ENCODE data around the gene SHC2.
"Not testable (repeated sequence)": the region's sequence is repeated elsewhere in the genome, so short reads cannot be mapped to it uniquely, and the experiment has no call there.

Gene SHC2

DNA sequence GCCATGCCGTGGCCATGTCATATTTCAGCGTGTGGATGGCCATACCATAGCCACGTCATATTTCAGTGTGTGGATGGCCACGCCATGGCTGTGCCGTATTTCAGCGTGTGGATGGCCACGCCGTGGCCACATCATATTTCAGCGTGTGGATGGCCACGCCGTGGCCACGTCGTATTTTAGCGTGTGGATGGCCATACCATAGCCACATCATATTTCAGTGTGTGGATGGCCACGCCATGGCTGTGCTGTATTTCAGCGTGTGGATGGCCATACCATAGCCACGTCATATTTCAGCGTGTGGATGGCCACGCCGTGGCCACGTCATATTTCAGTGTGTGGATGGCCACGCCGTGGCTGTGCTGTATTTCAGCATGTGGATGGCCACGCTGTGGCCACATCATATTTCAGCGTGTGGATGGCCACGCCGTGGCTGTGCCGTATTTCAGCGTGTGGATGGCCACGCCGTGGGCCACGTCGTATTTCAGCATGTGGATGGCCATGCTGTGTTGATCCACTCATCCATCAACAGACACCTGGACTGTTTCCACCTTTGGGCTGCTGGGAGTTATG lies 9.8 kb downstream of the SHC2 start:
- DNase-seq = not testable (repeated sequence)

DNA sequence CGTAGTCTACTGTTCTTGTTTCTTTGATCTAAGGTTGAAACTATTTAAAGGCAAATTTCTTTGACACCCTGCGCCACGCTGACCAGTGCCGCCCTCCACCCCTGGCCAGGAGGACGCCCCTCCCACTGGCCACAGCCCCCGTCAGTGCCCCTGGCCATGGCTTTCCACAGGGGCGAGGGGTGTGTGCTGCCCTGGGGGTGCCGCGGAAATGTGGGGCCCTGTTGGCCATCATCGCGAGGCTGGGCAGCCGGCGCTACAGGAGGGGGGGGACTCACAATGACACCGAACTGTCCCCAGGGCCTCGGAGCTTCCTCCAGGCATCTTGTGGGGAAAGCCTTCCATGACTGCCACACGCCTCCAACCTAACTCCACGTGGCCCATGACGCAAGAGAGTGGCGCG lies 10.9 kb downstream of the SHC2 start:
- no peak for DNase-seq

DNA sequence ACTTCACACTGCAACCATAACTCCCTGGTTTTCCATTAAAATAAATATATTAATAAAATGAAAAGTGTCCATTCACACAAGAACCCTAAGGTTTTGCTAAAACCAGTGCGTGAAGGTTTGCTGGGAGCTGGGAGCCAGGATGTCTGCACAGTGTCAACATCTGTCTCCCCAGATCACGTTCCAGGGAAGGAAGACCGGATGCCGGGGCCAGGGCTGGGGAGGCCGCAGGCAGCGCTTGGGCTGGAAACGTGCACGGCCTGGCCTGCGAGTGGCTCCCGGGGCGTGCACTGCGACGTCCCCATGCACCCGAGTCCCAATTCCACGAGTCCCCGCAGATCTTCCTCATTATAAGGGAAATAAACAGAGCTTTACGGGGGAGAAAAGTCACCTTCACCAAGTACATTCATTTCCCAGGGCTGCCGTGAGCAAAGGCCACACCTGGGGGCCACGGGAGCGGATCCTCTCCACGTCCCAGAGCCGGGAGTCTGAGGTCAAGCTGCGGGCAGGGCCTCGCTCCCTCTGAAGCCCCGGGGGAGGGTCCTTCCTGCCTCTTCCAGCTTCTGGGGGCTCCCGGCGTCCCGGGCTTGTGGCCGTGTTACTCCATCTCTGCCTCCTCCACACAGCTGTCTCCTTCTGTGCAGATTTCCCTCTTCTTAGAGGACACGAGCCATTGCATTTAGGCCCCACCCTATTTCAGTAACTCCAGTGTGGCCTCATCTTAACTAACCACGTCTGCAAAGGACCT lies 12.8 kb downstream of the SHC2 start:
- no peak for DNase-seq

DNA sequence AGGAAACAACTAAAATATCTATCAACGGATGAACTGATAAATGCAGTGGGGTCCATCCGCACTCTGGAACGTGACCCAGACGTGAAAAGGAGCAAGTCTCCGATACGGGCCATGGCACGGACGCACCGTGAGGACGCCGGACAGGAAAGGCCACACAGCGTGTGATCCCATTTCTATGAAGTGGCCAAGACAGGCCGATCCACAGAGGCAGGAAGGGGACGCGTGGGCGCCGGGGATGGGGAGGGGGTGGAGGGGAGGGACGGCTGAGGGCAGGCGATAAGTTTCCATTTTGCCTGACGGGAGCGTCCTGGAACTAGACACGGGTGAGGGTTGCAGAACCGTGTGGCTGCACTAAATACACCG lies 13.8 kb downstream of the SHC2 start:
- DNase-seq = no peak

DNA sequence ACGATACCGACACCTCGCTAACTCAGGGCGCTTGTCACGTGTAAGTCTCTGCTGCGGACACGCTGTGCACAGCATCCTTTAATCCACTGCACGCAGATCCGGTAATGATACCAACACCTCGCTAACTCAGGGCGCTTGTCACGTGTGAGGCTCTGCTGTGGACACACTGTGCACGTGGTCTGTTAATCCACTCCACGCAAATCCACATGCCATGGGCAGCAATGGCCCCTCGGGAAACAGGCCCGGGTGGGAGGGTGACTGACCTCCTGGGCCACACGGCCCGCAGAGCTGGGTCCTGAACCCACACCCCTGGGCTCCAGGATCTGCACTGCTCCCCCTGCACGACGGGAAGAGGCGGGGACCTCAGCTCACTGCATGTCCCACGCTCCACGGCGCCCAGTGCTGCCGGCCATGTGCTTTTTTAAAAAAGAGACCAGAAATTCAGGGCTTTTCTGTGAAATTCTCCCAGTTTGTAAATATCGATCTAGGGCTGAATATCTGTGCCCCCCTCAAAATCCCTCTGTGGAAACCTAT lies 16.1 kb downstream of the SHC2 start:
- DNase-seq = no peak

DNA sequence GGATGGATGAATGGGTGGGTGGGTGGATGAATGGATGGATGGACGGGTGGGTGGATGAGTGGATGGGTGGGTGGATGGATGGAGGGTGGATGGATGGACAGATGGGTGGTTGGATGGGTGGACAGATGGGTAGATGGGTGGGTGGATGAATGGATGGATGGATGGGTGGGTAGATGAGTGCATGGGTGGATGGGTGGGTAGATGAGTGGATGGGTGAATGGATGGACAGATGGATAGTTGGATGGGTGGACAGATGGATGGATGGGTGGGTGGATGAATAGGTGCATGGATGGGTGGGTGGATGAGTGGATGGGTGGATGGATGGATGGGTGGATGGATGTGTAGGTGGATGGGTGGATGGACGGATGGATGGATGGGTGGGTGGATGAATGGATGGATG lies 17.8 kb downstream of the SHC2 start:
- no peak for DNase-seq

DNA sequence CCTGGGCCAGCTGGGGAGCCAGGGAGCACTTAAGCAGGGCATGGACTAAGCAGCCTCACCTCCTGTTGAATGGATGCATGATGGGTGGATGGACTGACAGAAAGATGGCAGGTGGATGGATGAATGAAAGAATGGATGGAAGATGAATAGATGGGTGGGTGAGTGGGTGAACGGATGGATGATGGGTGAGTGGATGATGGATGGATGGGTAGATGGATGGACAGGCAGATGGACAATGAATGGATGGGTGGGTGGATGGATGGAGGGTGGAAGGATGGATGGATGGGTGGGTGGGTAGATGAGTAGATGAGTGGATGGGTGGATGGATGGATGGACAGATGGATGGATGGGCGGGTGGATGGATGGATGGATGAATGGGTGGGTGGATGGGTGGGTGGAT lies 18.7 kb downstream of the SHC2 start:
- DNase-seq = no peak

DNA sequence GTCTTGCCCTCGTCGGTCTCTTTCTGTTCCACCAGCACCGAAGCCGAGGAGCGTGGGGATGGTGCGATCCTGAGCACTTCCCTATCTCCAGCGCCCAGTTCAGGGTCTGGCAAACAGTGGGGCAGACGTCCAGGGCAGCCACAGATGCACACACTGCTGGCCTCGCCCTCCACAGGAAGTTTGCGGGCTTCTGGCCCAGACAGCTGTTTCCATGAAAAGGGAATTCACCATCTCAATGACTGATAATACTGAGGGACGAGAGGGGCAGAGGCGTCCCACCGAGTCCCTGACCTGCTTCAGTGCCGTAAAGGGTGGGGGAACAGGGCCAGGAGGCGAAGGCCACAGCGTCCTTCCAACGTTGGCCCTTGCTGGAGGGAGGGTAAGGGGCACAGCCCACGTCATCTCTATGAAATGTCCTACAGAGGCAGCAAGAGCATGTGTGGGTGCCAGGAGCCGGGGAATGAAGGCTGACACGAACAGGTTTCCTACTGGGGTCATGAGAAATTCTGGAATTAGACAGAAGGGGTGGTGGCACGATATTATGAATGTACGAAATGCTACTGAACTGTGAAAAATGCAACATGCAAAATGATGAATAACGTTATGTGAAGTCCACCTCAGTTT lies 19.5 kb downstream of the SHC2 start:
- DNase-seq = peak in 2 of 58 donors; percentile 6 to 8

DNA sequence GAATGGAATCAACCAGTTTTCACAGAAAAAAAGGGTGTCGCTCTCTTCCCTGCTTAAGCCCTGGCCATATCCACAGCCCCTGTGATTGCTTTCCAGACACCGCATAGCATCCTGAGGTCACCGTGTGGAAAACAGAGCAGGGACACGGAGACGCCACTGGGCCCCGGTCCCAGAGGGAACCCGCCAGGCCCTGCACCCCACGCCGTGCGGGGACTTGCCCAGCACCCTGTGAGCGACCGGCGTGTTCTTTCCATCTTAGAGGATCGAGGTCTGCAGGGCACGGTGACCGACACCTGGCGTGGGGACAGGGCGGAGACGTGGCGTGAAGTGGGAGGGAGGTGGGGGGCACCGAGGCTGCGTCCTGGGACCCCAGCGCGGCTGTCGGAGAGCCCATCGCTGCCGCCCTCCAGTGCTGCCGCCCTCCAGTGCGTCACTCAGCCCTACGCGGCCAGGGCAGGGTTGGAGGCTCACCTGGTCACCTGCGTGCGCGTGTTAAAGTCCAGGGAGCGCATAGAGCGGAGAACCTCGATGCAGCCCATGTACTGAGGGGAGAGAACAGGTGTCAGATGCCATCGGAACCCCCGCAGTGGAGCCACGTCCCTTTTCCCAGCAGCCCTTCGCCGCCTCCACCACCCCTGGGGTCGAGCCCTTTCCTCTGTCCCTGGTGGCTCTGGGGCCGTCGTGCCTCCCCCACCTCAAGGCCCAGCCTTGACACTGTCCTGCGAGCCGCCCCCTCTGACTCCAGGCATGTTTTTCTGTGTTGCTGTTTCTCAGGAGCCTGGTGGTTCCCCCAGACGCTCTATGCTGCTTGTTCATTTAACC lies 20.2 kb downstream of the SHC2 start:
- no peak for DNase-seq

DNA sequence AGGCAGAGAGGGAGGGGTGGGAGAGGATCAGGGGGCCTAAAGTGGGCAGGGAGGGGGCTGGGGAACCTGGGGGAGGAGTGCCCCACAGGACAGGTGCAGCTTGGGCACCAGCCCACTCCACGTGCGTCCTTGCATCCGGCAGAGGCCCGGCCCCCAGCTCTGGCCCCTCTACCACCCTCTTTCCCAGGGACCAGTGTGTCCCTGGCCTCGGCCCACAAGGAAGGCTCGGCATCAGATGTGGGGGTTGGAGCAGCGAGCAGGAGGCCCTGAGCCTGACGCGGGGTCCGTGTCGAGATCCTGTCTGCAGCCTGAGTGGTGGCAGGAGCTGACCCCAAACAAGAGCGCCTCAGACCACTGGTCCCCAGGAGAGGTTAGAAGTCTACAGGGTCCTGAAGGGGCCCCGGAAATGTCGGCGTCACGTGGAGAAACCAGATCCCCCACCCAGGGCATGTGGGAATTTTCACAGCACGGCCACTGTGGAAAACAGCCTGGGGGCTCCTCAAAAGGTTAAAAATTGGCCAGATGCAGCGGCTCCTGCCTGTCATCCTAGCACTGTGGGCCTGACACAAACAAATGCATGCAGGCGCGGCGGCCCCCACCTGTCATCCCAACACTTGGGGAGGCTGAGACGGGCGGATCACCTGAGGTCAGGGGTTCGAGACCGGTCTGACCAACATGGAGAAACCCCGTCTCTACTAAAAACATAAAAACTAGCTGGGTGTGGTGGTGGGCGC lies 21.5 kb downstream of the SHC2 start:
- DNase-seq = no peak

DNA sequence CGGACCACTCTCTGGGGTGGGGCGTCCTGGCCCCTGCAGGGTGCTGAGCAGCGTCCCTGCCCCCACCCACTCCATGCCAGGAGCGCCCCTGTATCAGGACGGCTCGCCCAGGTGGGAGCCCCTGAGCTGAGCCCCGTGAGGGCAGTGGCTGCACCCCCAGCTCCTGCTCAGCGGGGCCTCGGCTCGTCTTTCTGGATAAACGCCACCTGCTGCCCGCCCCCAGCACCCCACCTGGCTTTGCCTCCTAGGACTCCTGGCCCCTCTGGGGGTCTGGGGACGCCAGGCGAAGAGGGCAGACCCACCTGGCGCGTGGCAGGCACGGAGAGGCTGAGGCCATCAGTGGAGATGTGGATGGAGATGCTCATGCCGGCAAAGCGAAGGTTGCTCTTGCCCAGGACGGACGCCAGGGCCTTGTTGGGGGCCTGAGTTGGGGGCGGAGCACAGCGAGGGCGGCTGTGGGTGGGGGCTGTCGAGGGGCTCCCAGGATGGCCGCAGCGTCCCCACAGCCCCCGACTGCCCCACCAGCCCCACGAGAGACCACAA lies 22.3 kb downstream of the SHC2 start:
- DNase-seq = no peak

DNA sequence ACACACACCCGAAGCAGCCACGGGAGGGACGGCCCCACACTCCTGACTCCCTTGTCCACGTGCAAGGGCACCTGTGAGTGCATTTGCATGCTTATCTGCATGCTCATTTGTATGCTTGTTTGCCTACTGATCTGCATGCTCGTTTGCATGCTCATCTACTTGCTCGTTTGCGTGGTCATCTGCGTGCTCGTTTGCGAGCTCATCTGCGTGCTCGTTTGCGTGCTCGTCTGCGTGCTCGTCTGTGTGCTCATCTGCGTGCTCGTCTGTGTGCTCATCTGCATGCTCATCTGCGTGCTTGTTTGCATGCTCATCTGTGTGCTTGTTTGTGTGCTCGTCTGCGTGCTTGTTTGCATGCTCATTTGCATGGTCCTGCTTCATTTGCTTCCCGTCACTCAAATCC lies 23.8 kb downstream of the SHC2 start:
- DNase-seq = peak in 5 of 58 donors; percentile 2 to 35 (median 19)

DNA sequence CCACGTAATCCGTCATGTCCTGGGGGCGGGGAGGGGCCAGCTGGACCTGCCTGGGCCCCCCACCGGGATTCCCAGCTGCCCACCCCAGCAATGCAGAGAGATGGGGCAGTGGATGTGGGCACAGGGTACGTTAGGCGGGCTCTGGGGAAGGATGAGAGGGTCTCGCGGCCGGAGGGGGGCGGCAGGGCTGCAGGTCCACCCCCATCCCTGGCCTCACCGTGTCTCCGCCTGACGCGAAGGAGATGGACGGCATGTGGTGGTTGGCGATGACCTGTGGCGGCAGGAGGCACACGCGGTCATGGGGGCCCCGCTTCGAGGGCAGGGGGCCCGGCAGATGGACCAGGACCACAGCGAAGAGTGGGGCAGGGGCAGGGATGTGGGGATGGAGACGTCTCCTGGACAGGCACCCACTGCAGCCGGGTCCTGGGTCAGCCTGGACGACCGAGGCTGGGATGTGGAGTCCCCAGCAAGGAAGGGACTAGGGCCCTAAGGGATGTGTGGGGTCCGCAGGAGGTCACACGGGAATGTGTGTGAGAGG lies 24.4 kb downstream of the SHC2 start:
- DNase-seq = no peak

DNA sequence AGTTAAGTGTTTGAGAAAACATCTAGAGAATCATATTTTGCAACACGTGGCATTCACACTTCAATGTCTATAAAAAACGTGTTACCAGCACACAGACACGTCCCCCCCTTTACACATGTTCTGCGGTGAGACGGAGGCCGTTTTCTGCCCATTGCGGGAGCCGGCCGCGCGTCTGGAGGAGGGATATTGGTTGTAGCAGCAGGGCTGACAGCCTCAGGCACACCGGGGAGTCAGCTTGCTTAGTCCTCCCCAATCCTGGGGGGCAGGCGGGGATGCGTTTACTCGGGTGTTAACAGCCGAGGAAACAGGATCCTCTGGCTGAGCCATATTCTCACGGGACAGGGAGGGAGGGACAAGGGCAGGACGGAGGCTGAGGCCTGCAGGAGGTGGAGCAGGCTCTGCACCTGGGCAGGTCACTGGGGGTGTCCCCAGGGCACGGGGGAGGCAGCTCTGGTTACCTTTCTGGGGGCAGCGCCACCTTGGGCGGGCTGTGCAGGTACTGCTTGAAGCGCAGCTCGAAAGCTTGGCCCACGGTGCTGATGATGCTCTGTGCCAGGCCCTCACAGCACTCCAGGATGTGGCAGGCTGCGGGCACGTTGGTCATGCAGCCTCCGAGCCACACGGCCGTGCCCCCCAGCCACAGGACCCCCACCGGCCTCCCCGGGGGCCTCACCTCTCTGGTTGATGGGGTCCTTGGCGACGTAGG lies 25.0 kb downstream of the SHC2 start:
- peak in 20 of 58 donors; percentile 6 to 83 (median 41) for DNase-seq

DNA sequence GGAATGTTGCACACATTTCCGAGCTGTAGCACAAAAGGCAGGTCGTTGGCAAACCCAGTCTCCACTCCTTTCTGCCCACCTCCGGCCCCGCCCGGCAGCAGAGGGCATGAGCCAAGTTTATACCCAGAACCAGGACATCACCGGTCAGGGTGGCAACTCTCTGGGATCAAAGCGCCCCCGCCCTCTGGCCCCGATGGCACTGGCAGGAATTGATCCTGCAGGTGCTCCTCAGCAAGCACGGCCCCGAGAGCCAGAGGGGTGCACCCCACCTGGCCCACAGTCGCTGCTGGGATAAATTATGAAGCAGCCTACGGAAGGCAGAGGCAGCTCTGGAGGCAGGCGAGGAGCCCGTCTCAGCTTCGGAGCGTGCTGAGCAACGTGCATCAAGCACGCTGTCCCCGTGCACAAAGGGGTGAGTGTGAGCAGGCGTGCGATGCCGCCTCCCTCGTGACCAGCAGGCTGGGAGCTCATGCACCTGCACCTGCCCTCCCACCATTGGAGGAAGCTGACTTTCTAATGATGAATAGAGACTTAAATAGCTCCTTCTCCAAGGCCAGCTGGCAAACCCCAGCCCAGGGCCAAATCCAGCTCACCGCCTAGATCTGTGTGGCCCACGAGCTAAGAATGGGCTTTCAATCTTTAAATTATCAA lies 25.7 kb downstream of the SHC2 start:
- DNase-seq = peak in 29 of 58 donors; percentile 7 to 83 (median 42)

DNA sequence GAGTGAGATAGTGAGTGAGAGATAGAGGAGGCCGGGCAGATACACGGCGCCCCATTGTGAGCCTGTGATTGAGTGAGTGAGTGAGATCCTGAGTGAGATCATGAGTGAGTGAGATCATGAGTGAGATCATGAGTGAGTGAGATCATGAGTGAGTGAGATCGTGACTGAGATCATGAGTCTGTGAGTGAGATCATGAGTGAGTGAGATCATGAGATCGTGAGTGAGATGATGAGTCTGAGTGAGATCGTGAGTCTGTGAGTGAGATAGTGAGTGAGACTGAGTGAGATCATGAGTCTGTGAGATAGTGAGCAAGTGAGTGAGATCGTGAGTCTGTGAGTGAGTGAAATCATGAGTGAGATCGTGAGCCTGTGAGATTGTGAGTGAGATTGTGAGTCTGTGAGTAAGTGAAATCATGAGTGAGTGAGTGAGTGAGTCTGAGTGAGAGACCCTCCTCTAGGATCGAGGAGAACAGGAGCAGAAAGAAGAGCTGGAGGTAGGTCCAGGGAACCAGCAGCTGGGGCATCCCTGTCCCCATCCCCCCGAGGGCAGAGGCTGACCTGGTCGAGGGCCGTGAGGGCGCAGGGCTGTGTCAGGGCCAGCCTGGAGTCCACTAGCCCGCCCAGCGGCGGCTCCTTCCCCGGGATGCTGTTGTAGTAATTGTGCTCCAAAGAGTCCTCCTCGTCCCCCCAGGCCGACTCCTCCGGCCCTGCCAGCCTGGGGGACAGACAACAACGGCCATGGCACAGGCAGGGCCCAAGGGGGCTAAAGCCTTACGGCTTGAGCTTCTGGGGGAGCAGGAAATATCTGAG lies 26.5 kb downstream of the SHC2 start:
- DNase-seq = no peak

DNA sequence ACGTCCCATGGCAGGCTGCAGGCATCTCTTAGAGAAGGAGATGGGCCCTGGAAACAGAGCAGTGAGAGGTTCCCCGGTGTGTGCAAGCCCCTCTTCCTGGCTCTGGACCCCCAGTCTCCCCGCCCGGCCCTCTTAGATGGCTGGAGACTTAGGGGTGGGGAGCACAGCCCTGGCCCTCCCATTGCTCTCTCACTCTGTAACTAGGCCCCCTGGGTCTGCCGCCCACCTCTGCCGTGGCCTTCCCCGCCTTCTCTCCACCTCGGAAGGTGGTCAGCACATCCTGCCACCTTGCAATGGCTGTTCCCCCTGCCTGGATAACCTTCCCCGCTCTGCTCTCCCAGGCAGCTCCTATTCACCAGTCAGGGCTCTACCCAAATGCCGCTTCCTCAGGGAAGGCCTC lies 30.1 kb downstream of the SHC2 start:
- DNase-seq = no peak

DNA sequence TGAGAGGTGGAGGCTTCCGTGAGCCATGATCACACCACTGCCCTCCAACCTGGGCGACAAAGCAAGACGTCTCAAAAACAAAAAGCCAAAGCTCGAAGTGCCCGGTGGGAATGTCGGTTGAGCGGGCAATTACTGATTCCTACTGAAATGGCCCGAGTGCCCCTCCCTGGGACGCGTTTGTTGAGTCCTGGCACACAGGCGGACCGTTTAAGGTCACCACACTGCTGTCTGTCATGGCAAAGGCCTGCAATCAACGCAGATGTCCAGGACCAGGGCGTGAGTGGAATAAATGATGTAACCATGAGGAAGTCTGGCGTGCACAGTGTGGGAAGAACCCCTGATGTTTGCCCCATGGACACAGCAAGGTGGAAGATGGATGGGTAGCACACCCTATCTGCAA lies 32.7 kb downstream of the SHC2 start:
- no peak for DNase-seq

Data from anterior cingulate cortex (tissue), 58 donors.